CD4-positive, alpha-beta T cell treated with Interleukin-17A for 4 hours (primary cell): ENCODE measurements around the gene CPNE2.

Experiments
- DNase-seq: peaks from one replicate; pipeline ENCODE4 v3.0.0-alpha.2; 2020; ENCODE audit warnings: mixed read lengths

The CPNE2 gene

DNA sequence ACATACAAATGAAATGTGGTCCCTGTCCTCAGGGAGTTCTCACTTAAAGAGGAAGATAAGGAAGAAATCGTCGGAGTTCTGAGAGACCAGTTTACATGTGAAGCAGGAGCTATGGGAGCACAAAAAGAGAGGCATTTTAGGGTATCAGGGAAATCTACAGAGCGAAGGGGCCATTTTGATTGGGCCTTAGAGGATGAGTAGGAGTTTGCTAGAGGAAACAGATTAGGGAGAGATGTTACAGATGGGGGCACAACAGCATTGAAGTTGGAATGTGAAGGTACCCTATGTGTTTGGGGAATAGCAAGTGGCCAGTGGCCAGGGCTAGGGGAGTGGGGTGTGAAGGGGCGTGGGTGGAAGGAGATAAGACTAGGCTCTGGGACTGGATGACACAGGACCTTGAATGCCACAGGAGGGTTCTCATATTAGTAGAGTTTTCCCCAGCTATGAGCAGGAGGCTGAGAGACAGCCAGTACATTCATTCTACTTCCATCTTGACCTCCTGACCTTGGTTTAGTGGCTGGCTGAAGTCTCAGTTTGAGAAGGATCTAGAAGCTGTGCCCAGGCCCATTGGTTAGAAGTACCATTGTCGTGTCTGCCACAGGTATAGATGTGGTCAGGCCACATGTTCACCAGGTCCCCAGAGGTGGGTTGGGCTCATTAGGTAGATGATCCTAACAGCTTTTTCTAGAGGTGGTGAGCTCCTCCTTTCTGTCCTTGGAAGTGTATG is 34.8 kb downstream of the CPNE2 start:
- DNase-seq: no peak

DNA sequence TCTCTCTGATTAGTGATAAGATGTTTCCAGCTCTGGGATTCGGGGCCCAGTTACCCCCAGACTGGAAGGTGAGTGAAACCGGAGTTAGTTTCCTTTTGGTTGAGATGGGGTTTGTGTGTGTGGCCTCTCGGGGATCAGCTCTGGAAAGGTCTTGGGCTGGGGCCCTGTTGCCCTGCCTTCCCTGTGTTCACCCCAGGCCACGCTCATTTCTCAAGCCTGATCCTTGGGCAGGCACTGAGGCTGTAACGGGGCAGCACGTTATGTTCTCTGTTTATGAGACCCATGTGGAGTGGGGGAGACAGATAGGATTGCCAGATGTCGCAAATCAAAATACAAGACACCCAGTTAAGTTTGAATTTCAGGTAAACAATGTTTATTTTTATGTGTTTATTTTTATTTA is 35.5 kb downstream of the CPNE2 start:
- no peak for DNase-seq

DNA sequence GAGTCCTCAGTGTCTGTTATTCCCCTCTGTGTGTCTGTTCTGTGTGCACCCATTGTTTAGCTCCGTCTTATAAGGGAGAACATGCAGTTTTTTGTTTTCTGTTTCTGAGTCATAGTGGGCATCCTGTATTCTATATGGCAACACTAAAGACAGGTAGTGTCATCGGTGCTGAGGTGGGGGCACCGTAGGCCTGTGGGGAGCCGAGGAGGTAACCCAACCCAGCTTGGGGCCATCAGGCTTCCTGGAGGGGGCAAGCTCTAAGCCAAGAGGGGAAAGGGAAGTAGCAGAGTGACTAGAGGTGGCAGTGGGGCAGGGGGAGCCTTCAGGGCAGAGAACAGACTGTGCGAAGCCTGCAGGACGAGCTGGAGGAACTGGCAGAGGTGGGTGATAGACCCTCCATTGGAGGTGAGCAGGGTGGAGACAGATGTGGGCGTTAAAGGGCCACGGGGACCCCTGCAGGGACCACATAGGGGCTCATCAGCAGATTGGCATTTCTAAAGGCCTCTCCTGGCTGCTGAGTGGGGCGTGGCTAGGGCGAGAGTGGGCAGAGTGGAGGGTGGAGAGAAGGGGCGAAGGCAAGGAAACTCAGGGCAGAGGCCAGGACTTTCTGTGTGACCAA is 36.5 kb downstream of the CPNE2 start:
- DNase-seq: peak; percentile 76

DNA sequence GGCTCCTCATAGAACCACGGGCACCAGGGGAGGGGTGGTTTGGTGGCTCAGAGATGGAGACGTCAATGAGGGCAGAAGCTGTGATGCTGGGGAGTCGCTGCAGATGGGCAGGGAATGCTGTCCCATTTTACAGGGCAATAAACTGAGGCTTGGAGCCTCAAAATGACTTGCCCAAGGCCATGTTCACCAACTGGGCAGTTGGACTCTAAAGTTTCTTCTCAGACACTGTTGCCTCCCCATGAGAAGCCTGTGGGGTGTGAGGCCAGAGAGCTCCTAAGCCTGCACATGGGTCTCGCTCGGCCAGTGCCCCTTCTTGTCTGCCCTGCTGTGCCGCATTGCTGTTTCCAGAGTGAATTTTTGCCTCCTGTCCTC is 38.6 kb downstream of the CPNE2 start:
- DNase-seq: no peak

DNA sequence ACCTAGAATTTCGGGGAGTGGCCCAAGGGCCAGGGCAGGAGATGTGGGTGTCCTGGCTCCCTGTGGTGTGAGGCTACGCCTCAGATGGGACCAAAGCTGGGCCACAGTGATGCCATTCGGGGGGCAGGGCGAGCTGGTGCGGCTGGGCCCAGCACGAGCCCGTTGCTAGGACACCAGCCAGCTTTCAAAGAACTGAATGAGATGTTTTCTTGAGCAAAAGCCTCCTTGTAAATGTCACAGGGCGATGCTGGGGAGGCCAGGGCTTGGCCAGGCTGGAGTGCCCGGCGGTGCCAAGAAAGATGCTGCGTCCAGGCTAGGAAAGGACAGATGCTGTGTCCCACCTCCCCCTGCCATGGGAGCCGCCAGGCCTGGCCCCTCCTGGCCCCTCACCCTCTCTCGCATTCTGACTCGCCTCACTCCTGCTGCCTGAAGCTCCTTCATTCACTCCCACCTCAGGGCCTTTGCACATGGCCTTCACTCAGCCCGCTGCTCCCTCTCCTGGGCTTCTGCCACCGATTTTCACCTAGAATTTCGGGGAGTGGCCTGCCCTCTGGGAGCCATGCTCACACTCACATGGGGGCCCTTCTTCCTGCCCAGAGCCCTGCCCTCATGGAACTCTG is 39.1 kb downstream of the CPNE2 start:
- DNase-seq: no peak

DNA sequence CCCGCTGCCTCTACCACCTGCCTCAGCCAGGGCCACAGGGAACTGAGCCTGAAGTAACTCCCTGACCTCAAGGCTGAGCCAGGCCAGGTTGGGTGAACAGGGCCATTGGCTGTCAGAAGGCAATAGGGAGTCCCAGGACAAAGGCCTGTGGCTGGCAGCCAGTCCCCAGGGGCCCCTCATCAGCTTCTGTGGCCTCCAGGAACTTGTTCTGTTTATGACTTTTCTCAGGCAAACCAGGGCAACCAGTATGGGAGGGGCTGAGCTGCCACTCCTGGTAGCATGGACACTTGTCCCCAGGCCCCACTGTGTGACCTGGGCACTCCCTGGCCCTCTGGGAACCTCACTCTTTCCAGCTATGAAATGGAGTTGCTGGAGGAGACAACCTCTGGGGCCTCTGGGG is 40.1 kb downstream of the CPNE2 start:
- no peak for DNase-seq

DNA sequence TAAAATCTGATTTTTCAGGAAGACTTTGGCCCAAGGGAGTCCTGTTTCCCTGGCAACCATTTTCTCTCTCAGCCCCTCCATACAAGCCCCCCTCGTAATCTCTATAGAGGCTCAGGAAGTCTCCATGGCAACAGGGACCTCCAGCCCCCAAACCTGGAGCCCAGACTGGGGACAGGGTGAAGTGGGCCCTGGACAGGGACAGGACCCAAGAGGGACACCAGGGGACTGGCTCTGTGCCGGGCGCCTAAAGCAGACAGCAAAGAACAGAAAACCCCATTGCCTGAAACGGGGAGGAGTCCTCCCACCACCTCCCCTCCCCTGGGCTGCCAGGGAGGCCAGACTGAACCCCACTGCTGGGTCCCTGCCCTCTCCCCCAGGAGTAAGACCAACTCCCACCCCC is 40.6 kb downstream of the CPNE2 start:
- no peak for DNase-seq

DNA sequence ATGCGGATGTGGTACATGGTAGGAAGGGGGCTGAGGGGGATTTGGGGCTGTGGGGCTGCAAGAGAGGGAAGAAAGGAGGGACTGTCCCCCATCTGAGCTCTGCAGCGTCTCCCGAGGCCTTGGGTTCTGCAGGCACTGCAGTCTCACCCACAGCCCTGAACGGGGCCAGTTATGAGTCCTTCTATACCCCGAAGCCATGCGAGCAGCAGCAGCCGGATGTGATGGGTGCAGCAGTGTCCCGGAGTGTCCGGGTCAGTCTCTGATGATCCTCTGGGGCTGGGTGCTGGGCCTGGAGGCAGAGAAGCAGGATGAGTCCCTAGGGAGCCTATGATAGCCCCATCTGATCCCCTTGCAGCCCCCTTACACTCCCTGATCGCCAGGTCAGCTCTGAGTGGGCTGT is 41.5 kb downstream of the CPNE2 start:
- no peak for DNase-seq

DNA sequence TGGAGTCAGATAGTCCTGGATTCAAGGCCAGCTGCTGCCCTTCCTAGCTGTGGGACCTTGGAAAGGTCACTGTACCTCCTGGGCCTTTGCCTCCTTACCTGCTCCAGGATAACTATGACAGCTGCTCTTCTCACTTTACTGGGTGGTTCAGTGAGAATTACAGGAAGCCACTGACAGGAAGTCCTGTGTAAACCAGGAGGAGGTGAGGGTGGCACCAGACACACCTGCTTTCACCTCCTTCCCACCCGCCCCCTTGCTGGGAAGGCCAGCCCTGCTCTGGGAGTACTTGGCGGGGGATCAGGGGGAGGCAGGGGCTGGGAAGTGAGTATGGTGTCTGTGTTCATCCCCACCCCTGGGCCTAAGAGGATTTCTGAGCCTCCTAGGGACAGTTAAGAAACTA is 42.6 kb downstream of the CPNE2 start:
- DNase-seq: peak; percentile 67

DNA sequence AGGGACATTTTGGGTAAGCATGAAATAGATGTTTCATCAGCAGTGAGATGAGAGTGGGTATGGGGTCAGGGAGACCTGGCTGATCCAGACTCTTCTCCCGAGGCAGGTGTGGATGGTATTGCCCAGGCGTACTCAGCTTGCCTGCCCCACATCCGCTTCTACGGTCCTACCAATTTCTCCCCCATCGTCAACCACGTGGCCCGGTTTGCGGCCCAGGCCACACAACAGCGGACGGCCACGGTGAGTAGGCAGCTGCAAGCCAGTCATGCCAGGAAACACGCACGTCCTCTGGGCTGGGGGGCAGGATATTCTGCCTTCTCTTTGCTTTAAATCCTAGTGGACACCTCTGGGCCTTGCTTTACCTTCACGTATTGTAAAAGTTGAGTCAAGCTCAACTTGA is 44.7 kb downstream of the CPNE2 start:
- no peak for DNase-seq

DNA sequence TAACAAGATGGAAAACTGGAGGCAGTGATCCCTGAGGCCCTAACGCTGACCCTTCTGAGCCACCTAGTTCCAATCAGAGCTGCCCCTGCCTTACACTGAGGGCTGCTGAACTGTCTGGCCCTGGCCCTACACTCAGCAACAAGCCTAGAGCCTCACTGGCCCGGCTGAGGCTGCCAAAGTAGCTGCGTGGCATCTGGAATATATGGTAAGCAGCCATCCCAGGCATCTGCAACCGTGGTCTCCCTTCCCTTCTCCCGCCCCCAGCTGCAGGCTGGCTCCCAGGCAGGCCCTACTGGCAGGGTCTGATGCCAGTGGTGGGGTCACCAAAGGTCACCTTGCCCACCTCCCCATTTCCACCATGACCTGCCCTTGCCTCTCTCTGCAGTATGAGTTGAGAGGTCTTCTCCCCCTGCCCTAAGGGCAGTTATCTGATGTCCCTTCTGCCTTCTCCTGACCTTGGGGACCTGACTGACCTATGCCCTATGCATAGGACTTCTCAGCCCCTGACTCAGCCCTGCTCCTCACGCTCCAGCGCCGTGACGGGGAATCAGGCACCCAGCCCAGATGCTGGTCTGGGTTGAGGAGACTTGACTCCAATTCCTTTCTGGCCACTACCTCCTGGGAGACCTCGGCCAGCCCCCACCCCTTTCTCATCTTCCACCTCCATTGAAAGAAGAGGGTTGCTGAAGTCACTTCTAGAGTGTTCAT is 45.3 kb downstream of the CPNE2 start:
- no peak for DNase-seq

DNA sequence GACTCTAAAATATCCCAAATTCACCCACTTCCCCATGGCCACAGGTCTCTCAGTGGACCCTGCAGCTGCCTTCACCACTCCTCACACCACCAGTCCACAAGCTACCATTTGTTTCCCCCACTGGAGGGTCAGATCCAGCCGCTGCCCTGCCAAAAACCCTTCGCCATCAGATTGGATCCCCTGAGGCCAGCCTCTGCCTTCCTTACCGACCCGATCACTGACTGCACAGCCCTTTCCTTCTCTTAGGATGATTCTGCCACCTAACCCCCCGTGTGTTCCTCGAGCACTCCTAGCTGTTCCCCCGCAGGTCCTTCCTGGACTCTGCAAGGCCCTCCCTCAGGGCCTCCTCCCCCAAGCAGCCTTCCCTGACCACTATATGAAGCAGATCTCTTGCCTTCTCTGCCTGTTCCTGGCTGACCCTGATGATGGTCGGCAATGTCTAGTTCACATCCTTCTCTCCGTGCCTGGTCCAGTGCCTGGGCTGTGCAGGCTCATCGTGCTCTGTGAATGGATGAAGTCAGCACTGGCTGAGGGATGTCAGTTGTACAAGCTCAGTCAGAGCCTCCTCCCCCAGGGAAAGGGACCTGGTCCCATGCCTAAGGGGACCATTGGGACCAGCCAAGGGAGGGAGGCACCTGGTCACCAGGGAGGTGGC is 46.0 kb downstream of the CPNE2 start:
- no peak for DNase-seq

DNA sequence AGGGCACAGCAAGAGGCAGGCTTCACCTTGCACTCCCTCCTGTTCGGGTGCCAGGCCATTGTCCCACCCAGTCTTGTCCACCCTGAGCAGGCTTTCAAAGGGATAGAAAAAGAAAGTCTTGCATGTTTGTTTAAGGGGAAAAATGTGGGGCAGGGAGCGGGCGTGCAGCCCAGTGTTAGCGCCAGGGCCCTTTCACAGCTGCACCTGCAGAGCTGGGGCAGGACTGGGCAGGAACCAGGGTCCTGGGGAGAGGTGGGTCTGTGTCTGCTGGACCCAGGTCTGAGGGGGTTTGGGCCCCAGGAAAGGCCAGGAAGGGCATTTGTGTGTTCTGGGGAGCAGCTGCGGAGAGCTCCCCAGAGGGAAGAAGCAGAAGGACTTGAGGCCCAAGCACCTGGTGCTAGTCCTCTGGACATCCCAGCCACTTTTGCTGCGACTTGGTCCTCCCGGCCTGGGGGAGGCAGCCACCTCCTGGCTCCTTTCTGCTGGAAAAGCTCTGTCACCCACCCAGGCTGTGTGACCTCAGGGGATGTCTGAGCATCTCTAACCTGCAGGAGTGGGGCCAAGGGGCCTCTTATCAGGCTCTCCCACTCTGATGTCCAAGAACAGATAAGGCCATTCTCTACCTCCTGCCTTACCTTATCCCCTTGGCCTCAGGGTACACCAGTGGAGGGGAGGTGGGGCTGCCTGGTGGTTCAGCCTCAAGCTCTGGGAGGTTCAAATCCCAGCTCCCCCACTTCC is 48.7 kb downstream of the CPNE2 start:
- DNase-seq: no peak

DNA sequence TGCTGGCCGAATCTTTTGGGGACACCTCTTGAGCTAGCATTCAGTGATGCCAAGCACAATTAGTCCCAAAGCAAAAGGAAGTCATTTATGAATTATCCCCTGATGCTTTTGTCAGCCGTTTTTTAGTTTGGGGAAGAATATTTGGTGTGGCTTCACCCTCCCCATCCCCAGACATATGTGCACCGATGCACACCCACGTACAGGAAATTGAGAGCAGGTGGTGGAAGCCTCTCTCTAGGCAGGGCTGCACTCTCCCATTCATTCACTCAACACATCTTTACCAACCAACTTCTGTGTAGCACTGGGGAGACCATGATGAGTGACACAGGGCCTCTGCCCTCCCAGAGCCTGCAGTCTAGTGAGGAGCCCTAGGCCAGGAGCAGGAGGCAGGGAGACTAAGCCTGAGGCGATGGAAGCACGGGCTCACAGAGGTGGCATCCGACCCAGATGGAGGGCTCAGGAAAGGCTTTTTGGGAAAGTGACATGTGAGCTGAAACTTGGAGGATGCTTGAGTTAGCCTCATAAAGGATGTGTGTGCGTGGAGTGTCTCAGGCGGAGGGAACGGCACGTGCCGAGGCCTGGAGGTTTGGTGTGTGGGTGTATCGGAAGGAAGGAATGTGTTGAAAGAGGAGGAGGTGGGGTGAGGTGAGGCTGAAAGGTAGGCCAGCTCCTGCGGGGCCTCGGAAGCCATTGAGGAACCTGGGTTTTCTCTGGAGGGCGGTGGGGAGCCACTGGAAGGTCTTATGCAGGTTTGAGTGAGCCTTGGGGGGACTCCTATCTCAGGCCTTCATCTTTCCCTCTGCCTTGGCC is 49.6 kb downstream of the CPNE2 start:
- DNase-seq: peak; percentile 56

DNA sequence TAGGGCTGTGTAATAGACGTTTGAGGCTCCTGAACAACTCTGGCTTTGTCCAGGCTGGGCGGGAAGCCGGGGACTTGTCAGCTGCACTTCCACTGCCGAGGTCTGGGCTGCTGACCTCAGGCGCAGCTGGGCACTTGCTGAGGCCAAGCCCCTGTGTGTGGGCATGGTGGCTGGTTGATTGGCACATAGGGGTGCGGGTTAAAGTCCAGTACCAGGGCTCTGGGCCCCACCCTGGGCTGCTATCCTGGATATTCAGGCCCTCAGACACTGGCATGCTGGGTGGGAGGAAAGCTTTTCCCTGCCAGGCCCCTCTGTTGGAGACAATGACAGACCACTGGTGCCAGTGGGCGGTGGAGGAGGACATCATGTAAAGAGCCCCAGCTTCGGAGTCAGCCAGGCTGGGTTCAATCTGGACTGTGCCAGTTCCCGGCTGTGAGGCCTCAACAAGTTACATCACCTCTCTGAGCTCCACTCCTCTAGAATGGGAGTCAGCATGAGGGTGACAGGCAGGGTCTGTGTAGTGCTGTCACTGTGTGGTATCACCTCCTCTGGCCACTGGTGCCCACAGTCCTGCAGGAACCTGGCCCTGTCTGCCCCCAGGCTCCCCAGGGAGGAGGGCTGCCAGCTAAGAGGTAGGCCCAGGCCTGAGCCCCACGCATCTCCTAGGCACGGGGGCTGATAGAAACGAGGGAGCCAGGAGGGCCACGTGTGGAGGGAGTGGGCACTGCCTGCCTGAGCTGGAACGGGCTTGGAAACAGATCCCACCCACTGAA is 51.0 kb downstream of the CPNE2 start:
- DNase-seq: no peak

DNA sequence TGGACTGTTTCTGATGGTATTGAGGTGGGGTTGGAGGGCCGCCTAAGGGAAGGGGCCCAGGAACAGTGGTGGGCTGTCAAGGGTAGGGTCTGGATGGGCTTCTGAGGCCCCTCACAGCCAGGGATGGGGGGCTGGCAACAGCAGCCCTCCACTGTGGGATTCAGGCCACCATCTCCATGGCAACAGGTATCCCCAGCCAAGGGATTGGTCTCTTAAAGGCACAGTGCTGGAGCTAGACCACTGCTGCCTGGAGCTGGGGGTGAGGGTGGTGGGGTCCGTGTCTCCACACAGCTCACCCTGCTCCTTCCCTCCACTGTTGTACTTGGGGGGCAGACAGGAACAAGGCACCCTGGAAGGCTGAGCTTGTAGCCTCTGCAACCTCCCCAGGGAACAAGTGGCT is 51.6 kb downstream of the CPNE2 start:
- no peak for DNase-seq

DNA sequence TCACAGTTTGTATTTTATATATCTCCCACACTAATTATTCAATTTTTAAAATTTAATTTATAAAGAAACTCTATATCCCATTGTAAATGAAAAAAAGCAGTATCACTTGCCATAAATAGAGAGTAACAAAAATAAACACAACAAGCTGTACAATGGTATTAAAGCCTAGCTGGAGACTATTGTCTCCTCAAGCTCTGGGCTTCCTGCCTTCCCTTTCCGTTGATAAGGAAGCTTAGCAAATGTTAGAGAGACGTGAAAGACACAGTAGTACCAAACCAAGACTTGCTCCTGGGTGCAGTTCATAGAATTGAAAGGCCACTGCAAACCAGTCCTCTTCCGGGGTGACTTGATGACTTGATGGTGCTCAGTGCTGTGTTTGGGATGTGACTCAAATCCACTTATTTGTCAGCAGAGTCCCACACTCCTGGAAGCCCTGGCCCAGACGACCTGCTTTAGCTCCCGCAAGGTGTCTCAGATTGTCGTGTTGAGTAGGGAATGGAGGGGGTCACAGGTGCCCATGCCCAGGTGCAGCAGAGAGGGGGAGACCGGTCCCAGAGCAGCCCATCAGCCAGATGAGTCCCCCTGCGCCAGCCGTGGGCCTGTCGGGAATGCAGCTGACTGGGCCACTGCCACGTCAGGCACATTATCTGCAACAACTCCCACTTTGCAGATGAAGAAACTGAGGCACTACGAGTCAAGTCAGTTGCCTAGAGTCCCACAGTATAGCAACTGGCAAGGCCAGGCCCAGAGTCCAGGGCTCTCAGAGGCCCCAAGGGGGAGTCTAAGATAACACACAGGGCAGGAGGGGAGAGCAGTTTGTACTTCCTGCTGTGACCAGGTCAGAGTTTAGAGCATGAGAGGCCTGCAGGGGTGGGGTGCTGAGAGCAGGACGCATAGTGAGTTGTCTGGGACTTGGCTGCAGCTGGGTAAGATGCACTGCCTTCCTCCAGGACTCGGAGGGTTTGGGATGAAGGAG is 53.0 kb downstream of the CPNE2 start:
- DNase-seq: no peak

DNA sequence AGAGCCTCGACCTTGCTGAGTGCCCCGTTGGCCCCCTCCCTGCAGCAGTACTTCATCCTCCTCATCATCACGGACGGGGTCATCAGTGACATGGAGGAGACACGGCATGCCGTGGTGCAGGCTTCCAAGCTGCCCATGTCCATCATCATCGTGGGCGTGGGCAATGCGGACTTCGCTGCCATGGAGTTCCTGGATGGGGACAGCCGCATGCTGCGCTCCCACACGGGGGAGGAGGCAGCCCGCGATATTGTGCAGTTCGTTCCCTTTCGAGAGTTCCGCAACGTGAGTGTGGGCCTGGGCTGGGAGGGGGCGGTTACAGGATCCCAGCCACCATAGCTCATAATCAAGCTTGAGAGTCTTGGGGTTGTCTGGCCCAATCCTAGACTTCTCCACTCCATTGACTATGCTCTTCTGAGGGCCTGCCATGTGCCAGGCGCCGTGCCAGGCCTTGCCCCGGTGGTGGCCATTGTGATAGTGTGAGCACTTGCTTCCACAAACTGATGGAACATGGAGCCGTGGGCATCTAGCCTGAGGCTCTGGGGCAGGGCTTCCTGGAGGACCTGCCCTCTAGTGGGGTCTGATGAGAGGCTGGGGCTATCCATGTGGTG is 53.8 kb downstream of the CPNE2 start:
- no peak for DNase-seq

DNA sequence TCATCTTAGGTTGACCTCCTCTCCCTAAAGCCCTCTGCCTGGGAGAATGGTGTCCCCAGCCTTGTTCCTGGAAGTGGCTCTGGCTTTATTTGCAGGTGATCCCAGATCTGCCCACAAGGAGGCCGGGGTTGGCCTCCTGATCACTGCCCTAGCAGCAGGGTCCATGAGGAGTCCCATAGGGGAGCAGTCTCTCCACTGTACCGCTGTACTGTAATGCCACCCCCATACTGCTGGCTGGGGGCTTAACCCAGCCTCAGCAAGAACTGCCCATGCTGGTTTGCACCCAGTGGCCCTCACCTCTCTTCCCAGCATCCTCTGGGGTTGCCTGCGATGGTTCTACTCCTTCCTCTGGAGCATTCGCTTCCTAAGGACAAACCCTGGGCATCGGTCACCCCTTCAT is 54.4 kb downstream of the CPNE2 start:
- DNase-seq: no peak
